A549 (cell line): ENCODE measurements around the gene LEO1. TPM values are rescaled to one million over a fixed set of nuclear protein-coding genes. Genes with fewer than 3 reads are reported as not detected.

Source experiments
- ATAC-seq, 2 experiments: fragments of 200-7000 bp in 1 of 2; fragments of >200 bp in 1 of 2; cut with Nextera tagmentation in 1 of 2; cut with Tn5 transposase in 1 of 2; 3 replicates each; pipeline versions ENCODE4 v1.8.0 to v1.9.1; 2018 to 2020; ENCODE audit warnings: mild to moderate bottlenecking in 1 of 2, moderate library complexity in 1 of 2
- CTCF ChIA-PET: fragments of 300-600 bp; sonication (Branson Sonifier 250); formaldehyde crosslinking; extraction: SDS; loops from one replicate; lab custom pipeline; 2021; ENCODE audit warnings: antibody characterized with exemption, inconsistent platforms; lab: Yijun Ruan, JAX
- POLR2A ChIA-PET: fragments of 350-600 bp; formaldehyde crosslinking; extraction: SDS; loops from one replicate; lab custom pipeline; 2021; ENCODE audit warnings: antibody characterized with exemption, inconsistent platforms; lab: Yijun Ruan, JAX
- DNase-seq, 2 experiments: peaks; one replicate each; pipeline versions ENCODE4 v3.0.0 to v3.0.0-alpha.2; 2011 to 2016; ENCODE audit warnings: low read depth in 1 of 2, low spot score in 1 of 2
- FAIRE-seq: peaks from 2 replicates; lab custom pipeline; 2011; peaks lifted over from hg19 to GRCh38; lab: Jason Lieb, UNC
- H3K27ac ChIP-seq, 2 experiments: fragments of >200 bp; sonication (Bioruptor Twin); formaldehyde crosslinking; 3 replicates each; pipeline ENCODE4 v1.5.1; 2016 to 2017
- H3K4me1 ChIP-seq: fragments of >200 bp; sonication (Bioruptor Twin); formaldehyde crosslinking; 3 replicates; pipeline ENCODE4 v1.6.1; 2016
- H3K4me2 ChIP-seq: fragments of >200 bp; sonication (Bioruptor Twin); formaldehyde crosslinking; 3 replicates; pipeline ENCODE4 v1.6.1; 2016
- H3K4me3 ChIP-seq: fragments of >200 bp; sonication (Bioruptor Twin); formaldehyde crosslinking; 3 replicates; pipeline ENCODE4 v1.5.1; 2016
- H3K9me3 ChIP-seq: fragments of >200 bp; sonication (Bioruptor Twin); formaldehyde crosslinking; 3 replicates; pipeline ENCODE4 v1.6.1; 2016
- CEBPB ChIP-seq, 2 experiments: fragments of >200 bp in 1 of 2; sonication (Bioruptor Twin) in 1 of 2; formaldehyde crosslinking in 1 of 2; IDR thresholded peaks; 2 replicates each; pipeline ENCODE4 v1.6.1; 2012 to 2016
- CHD2 ChIP-seq: fragments of 150-350 bp; IDR thresholded peaks from 2 replicates; pipeline ENCODE4 v1.6.1; 2014; ENCODE audit warnings: low read length; ENCODE audit not compliant: partially characterized antibody
- EHF ChIP-seq: fragments of 250-450 bp; sonication (Bioruptor Pico); IDR thresholded peaks from 2 replicates; pipeline ENCODE4 v1.5.0; 2020; ENCODE audit warnings: mild to moderate bottlenecking
- EP300 ChIP-seq, 2 experiments: fragments of >200 bp; sonication (Bioruptor Twin); formaldehyde crosslinking; IDR thresholded peaks; 2 replicates in 1 of 2; 3 replicates in 1 of 2; pipeline ENCODE4 v1.6.1; 2016 to 2017
- ESRRA ChIP-seq: fragments of 150-350 bp; IDR thresholded peaks from 2 replicates; pipeline ENCODE4 v1.6.1; 2014; ENCODE audit warnings: mild to moderate bottlenecking, low read length, borderline replicate concordance
- FOSL2 ChIP-seq, 2 experiments: fragments of 450-650 bp in 1 of 2; fragments of >200 bp in 1 of 2; sonication (Bioruptor Twin) in 1 of 2; formaldehyde crosslinking; IDR thresholded peaks; 2 replicates each; pipeline versions ENCODE4 v1.5.0 to v1.6.1; 2016 to 2020; ENCODE audit warnings: mild to moderate bottlenecking in 1 of 2, moderate library complexity in 1 of 2
- FOXS1 ChIP-seq: fragments of 250-450 bp; sonication (Bioruptor Pico); IDR thresholded peaks from 2 replicates; pipeline ENCODE4 v1.5.0; 2020; ENCODE audit warnings: mild to moderate bottlenecking, moderate library complexity
- GATA3 ChIP-seq: IDR thresholded peaks from 2 replicates; pipeline ENCODE4 v1.6.1; 2012; ENCODE audit warnings: borderline replicate concordance
- HOXB13 ChIP-seq: fragments of 250-450 bp; sonication (Bioruptor Pico); IDR thresholded peaks from 2 replicates; pipeline ENCODE4 v1.5.0; 2020; ENCODE audit warnings: low read depth, mild to moderate bottlenecking, moderate library complexity
- JUN ChIP-seq, 2 experiments: fragments of >200 bp; sonication (Bioruptor Twin); formaldehyde crosslinking; IDR thresholded peaks; 2 replicates in 1 of 2; 3 replicates in 1 of 2; pipeline ENCODE4 v1.6.1; 2016 to 2017
- JUNB ChIP-seq: fragments of >200 bp; sonication (Bioruptor Twin); formaldehyde crosslinking; IDR thresholded peaks from 2 replicates; pipeline ENCODE4 v1.6.1; 2016
- KDM5A ChIP-seq: fragments of 200-600 bp; sonication (generic); IDR thresholded peaks from 2 replicates; pipeline ENCODE4 v1.6.1; 2016; ENCODE audit warnings: antibody characterized with exemption, mild to moderate bottlenecking
- MYC ChIP-seq: IDR thresholded peaks from 2 replicates; pipeline ENCODE4 v1.6.1; 2012; ENCODE audit warnings: mild to moderate bottlenecking, inconsistent platforms, low read length, improper control_type of control experiment, borderline replicate concordance
- NFE2L2 ChIP-seq: fragments of 150-350 bp; conservative IDR thresholded peaks from 2 replicates; pipeline ENCODE4 v1.6.1; 2014; ENCODE audit warnings: low read length
- POLR2A ChIP-seq: IDR thresholded peaks from 2 replicates; pipeline ENCODE4 v1.6.1; 2012; ENCODE audit warnings: mild to moderate bottlenecking, low read length
- RARB ChIP-seq: fragments of 250-450 bp; sonication (Bioruptor Pico); IDR thresholded peaks from 2 replicates; pipeline ENCODE4 v1.8.0; 2021; ENCODE audit warnings: mild to moderate bottlenecking, moderate library complexity
- RCOR1 ChIP-seq: fragments of 150-350 bp; IDR thresholded peaks from 2 replicates; pipeline ENCODE4 v1.6.1; 2014; ENCODE audit warnings: antibody characterized with exemption, low read length, low read depth
- SMC3 ChIP-seq: fragments of >200 bp; sonication (Bioruptor Twin); formaldehyde crosslinking; IDR thresholded peaks from 3 replicates; pipeline ENCODE4 v1.6.1; 2018; ENCODE audit warnings: inconsistent platforms
- ZFP36 ChIP-seq: fragments of 450-650 bp; IDR thresholded peaks from 2 replicates; pipeline ENCODE4 v1.6.1; 2014; ENCODE audit warnings: borderline replicate concordance; ENCODE audit not compliant: partially characterized antibody
- ZSCAN20 ChIP-seq: fragments of 250-450 bp; sonication (Bioruptor Pico); IDR thresholded peaks from 2 replicates; pipeline ENCODE4 v1.8.0; 2022; ENCODE audit warnings: mild to moderate bottlenecking, moderate library complexity
- WGBS: methylation state at CpG from one replicate; pipeline ENCODE4 v1.1.6; 2017; ENCODE audit errors: missing lambda C conversion rate; 5-methylcytosine and 5-hydroxymethylcytosine counted together
- polyA plus RNA-seq, 4 experiments: library from polyadenylated mRNA; depleted of rRNA in 3 of 4; stranded (reverse); fragments of >200 nt; fragmentation: RNase III in 1 of 4; extraction: RNeasy Plus Mini Kit Qiagen cat#74134 plus additional on column Dnase treatment in 1 of 4; gene quantifications; 2 replicates in 3 of 4; 3 replicates in 1 of 4; pipeline ENCODE4 v1.2.3, GENCODE V29; 2011 to 2017
- TF ChIP-seq, protein P1 (sequence below): IDR thresholded peaks from 2 replicates; pipeline ENCODE4 v1.6.1; 2012
- TF ChIP-seq, protein P2 (sequence below): fragments of 450-650 bp; IDR thresholded peaks from 2 replicates; pipeline ENCODE4 v1.6.1; 2014; ENCODE audit warnings: antibody characterized with exemption
- TF ChIP-seq, protein P3 (sequence below): fragments of 250-450 bp; sonication (Bioruptor Pico); IDR thresholded peaks from 2 replicates; pipeline ENCODE4 v1.5.0; 2020; ENCODE audit warnings: low read depth, mild to moderate bottlenecking, moderate library complexity
- TF ChIP-seq, protein P4 (sequence below): fragments of 200-600 bp; sonication (generic); IDR thresholded peaks from 2 replicates; pipeline ENCODE4 v1.6.1; 2016; ENCODE audit warnings: antibody characterized with exemption, mild to moderate bottlenecking, moderate library complexity

LEO1 gene
- polyA plus RNA-seq, 2 of the 4 experiments (the other 2 are of a cell fraction): 22.3 to 60.3 TPM

DNA sequence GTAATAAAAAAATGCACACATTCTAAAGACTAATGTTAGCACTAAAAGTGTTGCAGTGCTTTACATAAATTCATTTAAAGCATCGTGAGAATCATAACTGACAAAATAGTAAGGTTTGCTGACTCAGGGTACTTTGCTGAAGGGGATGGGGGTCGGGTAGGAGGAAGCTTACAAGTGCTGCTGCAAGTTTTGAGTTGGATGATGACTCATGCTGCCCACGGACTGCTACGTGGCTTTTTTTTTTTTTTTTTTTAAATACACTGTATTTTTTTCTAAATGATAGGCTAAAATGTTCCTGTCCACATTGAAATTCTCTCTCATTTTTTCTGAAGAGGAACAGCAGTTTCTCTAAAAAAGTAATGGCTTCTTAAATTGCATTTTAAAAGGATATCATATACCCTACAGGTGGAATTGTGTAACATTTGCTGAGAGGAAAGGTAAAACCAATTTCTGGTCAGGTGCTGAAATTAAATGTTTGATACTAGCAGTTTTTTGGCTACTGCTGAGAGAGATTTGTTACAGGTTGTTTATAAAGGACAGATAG, 49.6 kb upstream of the LEO1 start (continued):
- TF ChIP-seq ZFP36: no peak

DNA sequence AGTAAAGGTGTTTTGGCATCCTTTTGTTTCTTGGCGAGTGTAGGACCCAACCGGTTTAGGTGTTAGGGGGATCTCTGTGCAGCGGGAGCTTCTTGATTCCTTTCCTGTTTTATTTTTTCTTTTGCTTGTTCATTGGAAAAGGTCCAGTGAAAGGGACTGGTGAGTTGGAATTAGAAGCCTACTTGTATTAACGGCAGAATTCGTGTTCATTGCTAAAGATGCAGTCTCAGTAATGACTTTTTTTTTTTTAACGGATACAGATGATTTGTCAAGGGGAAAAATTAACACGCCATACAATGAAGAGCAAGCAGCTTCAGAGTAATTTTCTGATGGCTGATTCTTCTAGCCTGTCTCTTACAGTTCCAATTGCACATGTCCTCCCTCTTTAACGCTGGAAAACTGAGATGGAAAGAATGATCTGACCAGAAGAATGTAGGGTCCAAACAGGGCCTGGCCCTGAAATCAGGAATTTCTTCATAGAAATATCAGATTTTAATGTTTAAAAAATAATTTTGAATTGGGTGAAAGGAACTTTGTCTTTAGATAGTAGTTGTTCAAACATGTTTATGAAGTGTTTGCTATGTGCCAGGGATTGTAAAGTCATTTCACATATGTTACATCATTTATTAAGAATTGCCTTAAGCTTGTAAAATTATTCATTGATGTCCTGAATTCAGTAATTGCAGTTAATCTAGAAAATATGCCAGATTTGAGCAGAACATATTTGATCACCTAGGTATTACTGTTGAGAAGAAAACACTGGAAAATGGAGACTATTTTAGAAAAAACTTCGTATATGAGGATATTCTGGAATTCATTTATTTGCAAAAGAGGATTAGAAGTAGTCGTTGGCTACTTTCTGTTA, 48.9 kb upstream of the LEO1 start:
- no peak for DNase-seq
- Histone ChIP-seq H3K4me3 (peak overlapping the region; percentile 54), H3K4me1 (peaks cover 25% of the 10 kb centered on the region; the same call in 2 of the 3 replicates), H3K4me2 (peak overlapping the region; percentile 84), H3K27ac (peak overlapping the region; percentile 79 to 97), H3K9me3 (no peaks in the 10 kb centered on the region)
- ChIA-PET CTCF (interaction anchor here (0.6 to 1.7 kb wide), 8 partner anchors 15 to 664 kb away, joined by 3 to 8 read pairs (median 4); partner anchors contain the start of gene LEO1), POLR2A (interaction anchor here (0.6 to 2.9 kb wide), 13 partner anchors 9 to 159 kb away, joined by 3 to 11 read pairs (median 6); partner anchors contain the start of gene LEO1)
- FAIRE-seq: no peak
- peak in 1 of 2 experiments; percentile 11; a peak in 1 of 6 replicates for ATAC-seq
- TF ChIP-seq JUN (IDR thresholded peaks at IDR 0.05): 0 out of 5 replicates have a peak, but pooled peaks of 1 of the 2 experiments have one; percentile 19
- no peak for TF ChIP-seq ZSCAN20
- WGBS: 1% methylated on average over 10 of the region's 10 CpGs

DNA sequence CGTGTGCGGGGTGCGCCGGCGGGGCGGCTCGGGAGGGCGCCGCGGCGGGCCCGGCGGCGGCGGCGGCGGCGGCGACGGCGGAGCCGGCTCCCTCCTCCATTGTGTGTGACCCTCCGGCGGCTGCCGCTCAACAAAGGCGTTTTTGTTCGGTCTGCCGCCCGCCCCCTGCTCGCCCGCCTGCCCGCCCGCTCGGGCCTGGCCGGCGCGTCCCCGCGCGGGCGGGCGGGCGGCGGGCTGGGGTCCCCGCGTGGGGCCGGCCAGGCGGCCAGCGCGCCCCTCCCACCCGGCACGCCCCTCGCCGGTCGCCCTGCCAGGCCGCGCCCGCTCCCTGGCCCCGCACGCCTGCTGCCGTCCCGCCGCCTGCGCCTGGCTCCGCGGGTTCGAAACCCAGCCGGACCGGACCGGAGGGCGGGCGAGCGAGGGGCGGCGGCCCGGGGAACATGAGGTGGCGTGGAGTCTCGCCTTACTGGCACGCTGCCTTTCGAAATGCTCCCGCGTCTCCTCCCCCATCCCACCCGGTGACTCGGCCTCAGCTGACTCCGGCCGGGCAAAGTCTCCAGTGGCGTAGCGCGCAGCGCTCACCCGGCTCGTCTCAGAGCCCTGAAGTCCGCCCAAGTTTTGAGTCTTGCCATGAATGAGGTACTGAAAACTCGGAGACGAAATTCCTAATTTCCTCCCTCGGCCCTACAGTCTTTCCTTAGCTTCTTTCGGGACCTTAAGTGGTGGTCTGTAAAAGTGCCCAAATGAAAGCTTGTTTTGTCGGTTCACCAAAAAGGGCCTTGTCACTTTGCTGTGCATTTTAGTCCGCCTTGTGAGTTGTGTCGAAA, 48.0 kb upstream of the LEO1 start:
- Histone ChIP-seq H3K27ac (peak overlapping the region; percentile 79 to 97), H3K4me3 (peak overlapping the region; percentile 54), H3K4me2 (peak overlapping the region; percentile 84), H3K9me3 (no peaks in the 10 kb centered on the region), H3K4me1 (peaks cover 25% of the 10 kb centered on the region; the same call in 2 of the 3 replicates)
- POLR2A ChIA-PET: interaction anchor here (0.6 to 2.9 kb wide), 11 partner anchors 8 to 160 kb away, joined by 3 to 11 read pairs (median 7); partner anchors contain the start of gene LEO1
- FAIRE-seq: no peak
- DNase-seq: peak; percentile 91 to 95
- peak; percentile 84 to 86 for ATAC-seq
- CTCF ChIA-PET: interaction anchor here (0.6 to 1.7 kb wide), 7 partner anchors 23 to 665 kb away, joined by 3 to 8 read pairs (median 4); partner anchors contain the start of gene LEO1
- WGBS: 2% methylated on average over 31 of the region's 100 CpGs
- TF ChIP-seq POLR2A: peak; percentile 38
- no peak for TF ChIP-seq EHF
- TF ChIP-seq, protein P1, sequence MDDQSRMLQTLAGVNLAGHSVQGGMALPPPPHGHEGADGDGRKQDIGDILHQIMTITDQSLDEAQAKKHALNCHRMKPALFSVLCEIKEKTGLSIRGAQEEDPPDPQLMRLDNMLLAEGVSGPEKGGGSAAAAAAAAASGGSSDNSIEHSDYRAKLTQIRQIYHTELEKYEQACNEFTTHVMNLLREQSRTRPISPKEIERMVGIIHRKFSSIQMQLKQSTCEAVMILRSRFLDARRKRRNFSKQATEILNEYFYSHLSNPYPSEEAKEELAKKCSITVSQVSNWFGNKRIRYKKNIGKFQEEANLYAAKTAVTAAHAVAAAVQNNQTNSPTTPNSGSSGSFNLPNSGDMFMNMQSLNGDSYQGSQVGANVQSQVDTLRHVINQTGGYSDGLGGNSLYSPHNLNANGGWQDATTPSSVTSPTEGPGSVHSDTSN: peak; percentile 61; the same call in 1 of the 2 replicates
- no peak for TF ChIP-seq ZFP36
- TF ChIP-seq ESRRA: no peak
- TF ChIP-seq KDM5A: no peak
- TF ChIP-seq HOXB13 (CRISPR knock-in tag): no peak
- no peak for TF ChIP-seq FOXS1
- no peak for TF ChIP-seq CHD2
- peak in 1 of 2 experiments; percentile 40; a peak in 1 of 5 replicates for TF ChIP-seq EP300 (IDR thresholded peaks at IDR 0.05)
- peak; percentile 25; the same call in 1 of the 2 replicates for TF ChIP-seq JUNB
- TF ChIP-seq, protein P2, sequence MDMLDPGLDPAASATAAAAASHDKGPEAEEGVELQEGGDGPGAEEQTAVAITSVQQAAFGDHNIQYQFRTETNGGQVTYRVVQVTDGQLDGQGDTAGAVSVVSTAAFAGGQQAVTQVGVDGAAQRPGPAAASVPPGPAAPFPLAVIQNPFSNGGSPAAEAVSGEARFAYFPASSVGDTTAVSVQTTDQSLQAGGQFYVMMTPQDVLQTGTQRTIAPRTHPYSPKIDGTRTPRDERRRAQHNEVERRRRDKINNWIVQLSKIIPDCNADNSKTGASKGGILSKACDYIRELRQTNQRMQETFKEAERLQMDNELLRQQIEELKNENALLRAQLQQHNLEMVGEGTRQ: peak; percentile 79
- TF ChIP-seq, protein P3, sequence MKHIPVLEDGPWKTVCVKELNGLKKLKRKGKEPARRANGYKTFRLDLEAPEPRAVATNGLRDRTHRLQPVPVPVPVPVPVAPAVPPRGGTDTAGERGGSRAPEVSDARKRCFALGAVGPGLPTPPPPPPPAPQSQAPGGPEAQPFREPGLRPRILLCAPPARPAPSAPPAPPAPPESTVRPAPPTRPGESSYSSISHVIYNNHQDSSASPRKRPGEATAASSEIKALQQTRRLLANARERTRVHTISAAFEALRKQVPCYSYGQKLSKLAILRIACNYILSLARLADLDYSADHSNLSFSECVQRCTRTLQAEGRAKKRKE (CRISPR knock-in tag): 0 out of 2 replicates have a peak, but pooled peaks have one; percentile 25
- TF ChIP-seq SMC3: peak; percentile 24; the same call in 1 of the 3 replicates
- TF ChIP-seq CEBPB (IDR thresholded peaks at IDR 0.05): peak in 1 of 2 experiments; percentile 45; a peak in 1 of 4 replicates
- peak; percentile 97 for TF ChIP-seq MYC
- peak; percentile 37 for TF ChIP-seq FOSL2 (IDR thresholded peaks at IDR 0.05)
- TF ChIP-seq FOSL2 (CRISPR knock-in tag; IDR thresholded peaks at IDR 0.05): peak; percentile 90
- TF ChIP-seq, protein P4, sequence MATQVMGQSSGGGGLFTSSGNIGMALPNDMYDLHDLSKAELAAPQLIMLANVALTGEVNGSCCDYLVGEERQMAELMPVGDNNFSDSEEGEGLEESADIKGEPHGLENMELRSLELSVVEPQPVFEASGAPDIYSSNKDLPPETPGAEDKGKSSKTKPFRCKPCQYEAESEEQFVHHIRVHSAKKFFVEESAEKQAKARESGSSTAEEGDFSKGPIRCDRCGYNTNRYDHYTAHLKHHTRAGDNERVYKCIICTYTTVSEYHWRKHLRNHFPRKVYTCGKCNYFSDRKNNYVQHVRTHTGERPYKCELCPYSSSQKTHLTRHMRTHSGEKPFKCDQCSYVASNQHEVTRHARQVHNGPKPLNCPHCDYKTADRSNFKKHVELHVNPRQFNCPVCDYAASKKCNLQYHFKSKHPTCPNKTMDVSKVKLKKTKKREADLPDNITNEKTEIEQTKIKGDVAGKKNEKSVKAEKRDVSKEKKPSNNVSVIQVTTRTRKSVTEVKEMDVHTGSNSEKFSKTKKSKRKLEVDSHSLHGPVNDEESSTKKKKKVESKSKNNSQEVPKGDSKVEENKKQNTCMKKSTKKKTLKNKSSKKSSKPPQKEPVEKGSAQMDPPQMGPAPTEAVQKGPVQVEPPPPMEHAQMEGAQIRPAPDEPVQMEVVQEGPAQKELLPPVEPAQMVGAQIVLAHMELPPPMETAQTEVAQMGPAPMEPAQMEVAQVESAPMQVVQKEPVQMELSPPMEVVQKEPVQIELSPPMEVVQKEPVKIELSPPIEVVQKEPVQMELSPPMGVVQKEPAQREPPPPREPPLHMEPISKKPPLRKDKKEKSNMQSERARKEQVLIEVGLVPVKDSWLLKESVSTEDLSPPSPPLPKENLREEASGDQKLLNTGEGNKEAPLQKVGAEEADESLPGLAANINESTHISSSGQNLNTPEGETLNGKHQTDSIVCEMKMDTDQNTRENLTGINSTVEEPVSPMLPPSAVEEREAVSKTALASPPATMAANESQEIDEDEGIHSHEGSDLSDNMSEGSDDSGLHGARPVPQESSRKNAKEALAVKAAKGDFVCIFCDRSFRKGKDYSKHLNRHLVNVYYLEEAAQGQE: no peak
- TF ChIP-seq GATA3: peak; percentile 40; the same call in 1 of the 2 replicates
- no peak for TF ChIP-seq RCOR1
- TF ChIP-seq RARB (CRISPR knock-in tag): no peak
- no peak for TF ChIP-seq NFE2L2
